ENCODE data around the gene MRGPRX2. TPM values are rescaled to one million over a fixed set of nuclear protein-coding genes. Genes with fewer than 3 reads are reported as not detected.

MRGPRX2 gene
- total RNA-seq, 1 donor from 2014 or later = not detected

Other genes with a start within 250 kb of the MRGPRX2 start
- not detected for gene MRGPRX1, start 121.3 kb downstream of the MRGPRX2 start, total RNA-seq
- gene ZDHHC13, start 56.5 kb upstream of the MRGPRX2 start, total RNA-seq = 12.2 TPM
- 704 TPM for gene CSRP3, start 141.3 kb upstream of the MRGPRX2 start, total RNA-seq
- gene E2F8, start 180.2 kb upstream of the MRGPRX2 start, total RNA-seq = 7.3 TPM